SH-SY5Y (cell line): ENCODE data around the gene EXD3.

Source experiments
- GATA2 ChIP-seq: IDR thresholded peaks from 2 replicates; pipeline ENCODE4 v1.6.1; 2011; ENCODE audit warnings: mild to moderate bottlenecking, low read depth, low read length
- GATA3 ChIP-seq: IDR thresholded peaks from 2 replicates; pipeline ENCODE4 v1.6.1; 2011; ENCODE audit warnings: low read depth, mild to moderate bottlenecking, low read length, moderate library complexity

DNA sequence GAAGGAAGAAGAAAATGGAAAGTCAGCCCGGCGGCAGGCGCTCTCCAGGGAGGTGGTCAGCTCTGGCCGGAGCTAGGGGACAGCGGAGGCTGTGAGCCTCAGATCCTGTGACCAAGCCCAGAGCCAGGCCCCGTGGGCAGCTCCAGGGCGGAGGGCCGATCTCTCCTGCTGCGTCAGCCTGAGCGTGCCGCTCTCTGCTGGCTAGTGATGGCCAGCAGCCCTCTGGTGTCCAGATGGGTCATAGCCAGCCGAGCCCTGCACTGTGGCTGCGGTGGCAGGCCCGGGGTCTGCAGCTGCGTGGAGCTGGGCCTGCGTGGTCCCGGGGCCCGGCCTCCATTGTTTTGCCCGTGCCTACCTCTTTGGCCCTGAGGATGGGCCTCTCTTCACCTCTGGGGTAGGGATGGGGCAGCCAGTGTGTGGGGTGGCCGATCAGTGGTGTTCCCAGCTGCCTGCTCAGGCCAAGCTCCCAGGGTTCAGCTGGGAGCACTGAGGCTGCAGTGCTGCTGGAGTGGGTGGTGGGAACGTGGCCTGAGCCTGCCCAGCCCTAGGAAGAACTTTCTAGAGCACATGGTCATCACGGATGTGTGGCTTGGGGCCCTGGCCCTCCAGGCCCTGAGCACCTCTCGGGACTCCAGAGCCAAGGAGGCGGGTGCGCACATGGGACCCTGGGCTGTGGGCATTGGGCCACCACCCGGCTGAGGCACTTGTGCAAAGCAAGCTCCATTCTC is 103.8 kb downstream of the EXD3 start:
- TF ChIP-seq GATA2 (no peak), GATA3 (no peak)
